OCI-LY1 (cell line): Measurements from ENCODE around the gene TRAPPC14.
"Not testable (repeated sequence)": the region's sequence is repeated elsewhere in the genome, so short reads cannot be mapped to it uniquely, and the experiment has no call there.

Source experiments
- CTCF ChIP-seq: fragments of 200-600 bp; sonication (generic), shearing (Covaris generic); IDR thresholded peaks from 2 replicates; pipeline ENCODE4 v1.5.1; 2017; ENCODE audit warnings: mild to moderate bottlenecking, antibody characterized with exemption, low read length, moderate library complexity, mixed read lengths
- EZH2 ChIP-seq: fragments of 200-600 bp; sonication (generic), shearing (Covaris generic); IDR thresholded peaks from 2 replicates; pipeline ENCODE4 v1.8.0; 2017; ENCODE audit warnings: borderline replicate concordance, mixed run types, mild to moderate bottlenecking, antibody characterized with exemption, low read length, moderate library complexity, mixed read lengths

GRCh38 chr7:100195901-100196322 is 37.4 kb upstream of the TRAPPC14 start:
- not testable (repeated sequence) for TF ChIP-seq CTCF, EZH2
